Ishikawa (cell line): ENCODE results near the gene GPATCH3.

Source experiments
- CEBPB ChIP-seq: IDR thresholded peaks from 2 replicates; pipeline ENCODE4 v1.6.1; 2012
- CREB1 ChIP-seq: IDR thresholded peaks from 2 replicates; pipeline ENCODE4 v1.6.1; 2012; ENCODE audit warnings: low read depth
- EP300 ChIP-seq: IDR thresholded peaks from 2 replicates; pipeline ENCODE4 v1.6.1; 2012; ENCODE audit warnings: borderline replicate concordance
- MAX ChIP-seq: IDR thresholded peaks from 2 replicates; pipeline ENCODE4 v1.6.1; 2012
- NFIC ChIP-seq: IDR thresholded peaks from 2 replicates; pipeline ENCODE4 v1.6.1; 2012
- RAD21 ChIP-seq: IDR thresholded peaks from 2 replicates; pipeline ENCODE4 v1.6.1; 2012; ENCODE audit warnings: low read depth
- REST ChIP-seq: IDR thresholded peaks from 2 replicates; pipeline ENCODE4 v1.6.1; 2012; ENCODE audit warnings: low read depth, mild to moderate bottlenecking
- TAF1 ChIP-seq: IDR thresholded peaks from 2 replicates; pipeline ENCODE4 v1.6.1; 2012; ENCODE audit warnings: low read depth, mild to moderate bottlenecking
- TCF12 ChIP-seq: IDR thresholded peaks from 2 replicates; pipeline ENCODE4 v1.6.1; 2012; ENCODE audit warnings: low read depth
- TEAD4 ChIP-seq: IDR thresholded peaks from 2 replicates; pipeline ENCODE4 v1.6.1; 2012
- USF1 ChIP-seq: IDR thresholded peaks from 2 replicates; pipeline ENCODE4 v1.6.1; 2012
- ZBTB7A ChIP-seq: IDR thresholded peaks from 2 replicates; pipeline ENCODE4 v1.6.1; 2012; ENCODE audit warnings: low read depth

- no peak for TF ChIP-seq EP300
- no peak for TF ChIP-seq MAX
- no peak for TF ChIP-seq RAD21
- no peak for TF ChIP-seq TCF12
- no peak for TF ChIP-seq TAF1
- TF ChIP-seq CREB1 = no peak
- no peak for TF ChIP-seq REST
- TF ChIP-seq NFIC = no peak
- no peak for TF ChIP-seq ZBTB7A
- no peak for TF ChIP-seq TEAD4
- no peak for TF ChIP-seq CEBPB
- TF ChIP-seq USF1 = peak; percentile 54; the same call in 1 of the 2 replicates
These were observed 46.0 kb upstream of the GPATCH3 start for GRCh38 chr1:26946270-26946669.
